ENCODE results near the gene BICC1. TPM values are rescaled to one million over a fixed set of nuclear protein-coding genes. Genes with fewer than 3 reads are reported as not detected.
A peak's percentile ranks its signal among the peaks of the same experiment; 100 is the strongest.
"Not testable (repeated sequence)": the region's sequence is repeated elsewhere in the genome, so short reads cannot be mapped to it uniquely, and the experiment has no call there.

Gene BICC1
- total and polyA plus RNA-seq, 2 experiments from 2014 or later: 6.4 to 13.2 TPM

GRCh38 chr10:58588673-58589265 is 76.1 kb downstream of the BICC1 start:
- TF ChIP-seq CTCF (IDR thresholded peaks at IDR 0.05; ENCODE audit: low read depth, low read length): peak; percentile 18
- H3K9me3 ChIP-seq (ENCODE audit: low read depth): no peaks in the 10 kb centered on the region
- no peaks in the 10 kb centered on the region for H3K4me1 ChIP-seq (ENCODE audit: low read depth)
- no peaks in the 10 kb centered on the region for H3K36me3 ChIP-seq
- H3K4me3 ChIP-seq: no peak overlapping the region
- peak in 1 of 2 donors; percentile 18 for DNase-seq (ENCODE audit: low read depth in 1 of 2, low spot score in 1 of 2)
- H3K27ac ChIP-seq: no peak overlapping the region
- no peaks in the 10 kb centered on the region for H3K27me3 ChIP-seq

- peak in 1 of 2 donors; percentile 97 for DNase-seq (ENCODE audit: low read depth in 1 of 2, low spot score in 1 of 2)
- Histone ChIP-seq H3K27me3 (no peaks in the 10 kb centered on the region), H3K27ac (no peak overlapping the region), H3K36me3 (no peaks in the 10 kb centered on the region), H3K4me3 (no peak overlapping the region), H3K9me3 (ENCODE audit: low read depth) (no peaks in the 10 kb centered on the region), H3K4me1 (ENCODE audit: low read depth) (no peaks in the 10 kb centered on the region)
- no peak for TF ChIP-seq CTCF (IDR thresholded peaks at IDR 0.05; ENCODE audit: low read depth, low read length)
These were observed 77.6 kb downstream of the BICC1 start for GRCh38 chr10:58590152-58590840.

GRCh38 chr10:58590924-58591323 is 78.3 kb downstream of the BICC1 start:
- Histone ChIP-seq H3K4me3 (no peak overlapping the region), H3K4me1 (ENCODE audit: low read depth) (no peaks in the 10 kb centered on the region), H3K27me3 (no peaks in the 10 kb centered on the region), H3K36me3 (no peaks in the 10 kb centered on the region), H3K27ac (no peak overlapping the region), H3K9me3 (ENCODE audit: low read depth) (no peaks in the 10 kb centered on the region)
- TF ChIP-seq CTCF (IDR thresholded peaks at IDR 0.05; ENCODE audit: low read depth, low read length): no peak
- DNase-seq (ENCODE audit: low read depth in 1 of 2, low spot score in 1 of 2): peak in 1 of 2 donors; percentile 48

- Histone ChIP-seq H3K4me1 (ENCODE audit: low read depth) (no peaks in the 10 kb centered on the region), H3K4me3 (no peak overlapping the region)
- TF ChIP-seq CTCF (IDR thresholded peaks at IDR 0.05; ENCODE audit: low read depth, low read length): no peak
These were observed 80.3 kb downstream of the BICC1 start for GRCh38 chr10:58593008-58593407.

GRCh38 chr10:58597211-58597610 is 84.5 kb downstream of the BICC1 start:
- not testable (repeated sequence) for H3K27ac ChIP-seq; DNase-seq (ENCODE audit: low read depth in 1 of 2, low spot score in 1 of 2); H3K27me3 ChIP-seq; H3K36me3 ChIP-seq; H3K4me1 ChIP-seq (ENCODE audit: low read depth); H3K4me3 ChIP-seq; H3K9me3 ChIP-seq (ENCODE audit: low read depth)

More at GRCh38 chr10:58593008-58593407, 80.3 kb downstream of the BICC1 start:
- DNase-seq (ENCODE audit: low read depth in 1 of 2, low spot score in 1 of 2): no peak
- no peaks in the 10 kb centered on the region for H3K27me3 ChIP-seq
- H3K27ac ChIP-seq: no peak overlapping the region
- H3K9me3 ChIP-seq (ENCODE audit: low read depth): no peaks in the 10 kb centered on the region
- no peaks in the 10 kb centered on the region for H3K36me3 ChIP-seq

- H3K36me3 ChIP-seq: no peaks in the 10 kb centered on the region
- H3K9me3 ChIP-seq (ENCODE audit: low read depth): no peaks in the 10 kb centered on the region
These were observed 87.4 kb downstream of the BICC1 start for GRCh38 chr10:58599927-58600553.

More at GRCh38 chr10:58599927-58600553, 87.4 kb downstream of the BICC1 start:
- no peaks in the 10 kb centered on the region for H3K27me3 ChIP-seq
- H3K4me3 ChIP-seq: no peak overlapping the region
- DNase-seq (ENCODE audit: low read depth in 1 of 2, low spot score in 1 of 2): no peak
- no peak for TF ChIP-seq CTCF (IDR thresholded peaks at IDR 0.05; ENCODE audit: low read depth, low read length)
- H3K27ac ChIP-seq: no peak overlapping the region
- no peaks in the 10 kb centered on the region for H3K4me1 ChIP-seq (ENCODE audit: low read depth)
